HepG2 (cell line): ENCODE results near the gene SDE2. TPM values are rescaled to one million over a fixed set of nuclear protein-coding genes. Genes with fewer than 3 reads are reported as not detected.

ENCODE experiments used
- FUBP1 ChIP-seq: sonication (generic); formaldehyde crosslinking; IDR thresholded peaks from 2 replicates; pipeline ENCODE4 v1.5.1; 2020; ENCODE audit warnings: missing genetic modification reagents, mild to moderate bottlenecking, borderline replicate concordance
- GABPB1 ChIP-seq: IDR thresholded peaks from 2 replicates; pipeline ENCODE4 v1.6.1; 2016; ENCODE audit warnings: mild to moderate bottlenecking, missing genetic modification reagents, moderate library complexity, missing compliant biosample characterization
- HDAC1 ChIP-seq: sonication (generic); formaldehyde crosslinking; IDR thresholded peaks from 2 replicates; pipeline ENCODE4 v1.5.1; 2020; ENCODE audit warnings: mild to moderate bottlenecking, missing genetic modification reagents
- HOXA5 ChIP-seq: sonication (generic); formaldehyde crosslinking; IDR thresholded peaks from 2 replicates; pipeline ENCODE4 v1.4.0; 2020; ENCODE audit warnings: missing genetic modification reagents
- MIER3 ChIP-seq: IDR thresholded peaks from 2 replicates; pipeline ENCODE4 v1.6.1; 2016; ENCODE audit warnings: missing compliant biosample characterization, borderline replicate concordance
- MXI1 ChIP-seq: IDR thresholded peaks from 3 replicates; pipeline ENCODE4 v1.6.1; 2012; ENCODE audit warnings: low read depth, low read length, inconsistent platforms, borderline replicate concordance
- PBX3 ChIP-seq: sonication (generic); formaldehyde crosslinking; IDR thresholded peaks from 2 replicates; pipeline ENCODE4 v1.8.1; 2023; ENCODE audit warnings: missing genetic modification reagents, inconsistent platforms, borderline replicate concordance
- REPIN1 ChIP-seq: sonication (generic); formaldehyde crosslinking; IDR thresholded peaks from 2 replicates; pipeline ENCODE4 v1.8.0; 2022; ENCODE audit warnings: missing genetic modification reagents, low read depth, mild to moderate bottlenecking, borderline replicate concordance
- STAT6 ChIP-seq: sonication (generic); formaldehyde crosslinking; IDR thresholded peaks from 2 replicates; pipeline ENCODE4 v1.4.0; 2020; ENCODE audit warnings: missing genetic modification reagents, mild to moderate bottlenecking, borderline replicate concordance
- TBX2 ChIP-seq: sonication (generic); formaldehyde crosslinking; IDR thresholded peaks from 2 replicates; pipeline ENCODE4 v1.5.0; 2020; ENCODE audit warnings: missing genetic modification reagents, mild to moderate bottlenecking, borderline replicate concordance
- TOE1 ChIP-seq: sonication (generic); formaldehyde crosslinking; IDR thresholded peaks from 2 replicates; pipeline ENCODE4 v1.4.0; 2020; ENCODE audit warnings: mild to moderate bottlenecking, missing genetic modification reagents
- ZBTB3 ChIP-seq: sonication (generic); formaldehyde crosslinking; IDR thresholded peaks from 2 replicates; pipeline ENCODE4 v1.4.0; 2020; ENCODE audit warnings: low read depth, mild to moderate bottlenecking, moderate library complexity, missing genetic modification reagents, borderline replicate concordance
- ZKSCAN8 ChIP-seq: IDR thresholded peaks from 2 replicates; pipeline ENCODE4 v1.6.1; 2016; ENCODE audit warnings: borderline replicate concordance, missing genetic modification reagents, missing compliant biosample characterization
- ZNF124 ChIP-seq: sonication (generic); formaldehyde crosslinking; IDR thresholded peaks from 2 replicates; pipeline ENCODE4 v1.4.0; 2020; ENCODE audit warnings: missing genetic modification reagents
- ZNF292 ChIP-seq: sonication (generic); formaldehyde crosslinking; IDR thresholded peaks from 2 replicates; pipeline ENCODE4 v1.8.1; 2022; ENCODE audit warnings: mild to moderate bottlenecking, low read depth, missing genetic modification reagents, borderline replicate concordance
- ZNF441 ChIP-seq: sonication (generic); formaldehyde crosslinking; IDR thresholded peaks from 2 replicates; pipeline ENCODE4 v1.7.0; 2021; ENCODE audit warnings: missing genetic modification reagents, borderline replicate concordance
- ZNF543 ChIP-seq: sonication (generic); formaldehyde crosslinking; IDR thresholded peaks from 2 replicates; pipeline ENCODE4 v1.4.0; 2020; ENCODE audit warnings: mild to moderate bottlenecking, missing genetic modification reagents
- ZNF598 ChIP-seq: sonication (generic); formaldehyde crosslinking; IDR thresholded peaks from 2 replicates; pipeline ENCODE4 v1.5.1; 2020; ENCODE audit warnings: mild to moderate bottlenecking, missing genetic modification reagents, borderline replicate concordance
- ZNF616 ChIP-seq: sonication (generic); formaldehyde crosslinking; IDR thresholded peaks from 2 replicates; pipeline ENCODE4 v1.5.0; 2020; ENCODE audit warnings: low read depth, mild to moderate bottlenecking, missing genetic modification reagents
- ZNF770 ChIP-seq: sonication (generic); formaldehyde crosslinking; IDR thresholded peaks from 2 replicates; pipeline ENCODE4 v1.5.0; 2020; ENCODE audit warnings: mild to moderate bottlenecking, missing genetic modification reagents
- polyA plus RNA-seq, 8 experiments: library from polyadenylated mRNA; depleted of rRNA in 3 of 8; stranded (reverse) in 7 of 8; unstranded in 1 of 8; fragments of >200 nt; fragmentation: Illumina TruSeq in 4 of 8; extraction: Trizol in 4 of 8; gene quantifications; 2 replicates each; pipeline versions ENCODE4 v1.2.1 to v1.2.3, GENCODE V29; 2011 to 2016; ENCODE audit warnings: low read depth in 4 of 8, missing spikeins in 1 of 8, mixed read lengths in 1 of 8; ENCODE audit not compliant: insufficient read depth in 1 of 8
- total RNA-seq, 5 experiments: library from RNA; depleted of rRNA; stranded (reverse); fragments of >200 nt; fragmentation: Illumina TruSeq; extraction: Trizol; gene quantifications; 2 replicates each; pipeline ENCODE4 v1.2.3, GENCODE V29; 2016; ENCODE audit warnings: low read depth in 1 of 5

SDE2 gene
- total and polyA plus RNA-seq, 2 of the 13 experiments (the other 11 are each of a cell fraction or from before 2014, with no cell fraction given): 10.8 to 19.6 TPM

- TF ChIP-seq ZNF124 (CRISPR knock-in tag): no peak; the same call in 1 of the 2 replicates
- TF ChIP-seq HOXA5 (CRISPR knock-in tag): peak; percentile 77; the same call in 1 of the 2 replicates
- no peak for TF ChIP-seq FUBP1 (CRISPR knock-in tag)
- TF ChIP-seq HDAC1 (CRISPR knock-in tag): peak; percentile 62; the same call in 1 of the 2 replicates
- no peak for TF ChIP-seq PBX3 (CRISPR knock-in tag)
- TF ChIP-seq GABPB1 (CRISPR knock-in tag): peak; percentile 94
- TF ChIP-seq MIER3 (CRISPR knock-in tag): peak; percentile 86; the same call in 1 of the 2 replicates
- no peak for TF ChIP-seq REPIN1
- TF ChIP-seq ZNF543 (CRISPR knock-in tag): 0 out of 2 replicates have a peak, but pooled peaks have one; percentile 30
- peak; percentile 33; the same call in 1 of the 2 replicates for TF ChIP-seq TBX2 (CRISPR knock-in tag)
- no peak for TF ChIP-seq ZNF292 (CRISPR knock-in tag)
- no peak for TF ChIP-seq ZNF616 (CRISPR knock-in tag)
- no peak for TF ChIP-seq TOE1
- no peak for TF ChIP-seq ZBTB3 (CRISPR knock-in tag)
- TF ChIP-seq ZNF441: 0 out of 2 replicates have a peak, but pooled peaks have one; percentile 45
- TF ChIP-seq ZNF770 (CRISPR knock-in tag): peak; percentile 60
- TF ChIP-seq STAT6 (CRISPR knock-in tag): no peak
- no peak; the same call in 1 of the 2 replicates for TF ChIP-seq ZNF598
- no peak for TF ChIP-seq ZKSCAN8 (CRISPR knock-in tag)
- peak; percentile 96 for TF ChIP-seq MXI1
These were observed at the start of gene SDE2 (continued) for GRCh38 chr1:225999227-225999911.
